HepG2 (cell line): Measurements from ENCODE around the gene SPOPL. TPM values are rescaled to one million over a fixed set of nuclear protein-coding genes. Genes with fewer than 3 reads are reported as not detected.

ENCODE experiments used
- ATAC-seq: fragments of 200-7000 bp; cut with Tn5 transposase; 3 replicates; pipeline ENCODE4 v1.9.1; 2020; ENCODE audit warnings: mild to moderate bottlenecking, moderate library complexity
- BruUV-seq: library from RNA; stranded (reverse); fragments of 400-500 nt; replicated peaks from 2 replicates; lab custom pipeline; 2021; lab: Mats Ljungman, UMichigan
- CTCF ChIA-PET: fragments of 300-600 bp; formaldehyde crosslinking; extraction: SDS; loops from one replicate; lab custom pipeline; 2021; ENCODE audit warnings: low total read pairs, inconsistent platforms, low intra/inter-chr PET ratio; lab: Yijun Ruan, JAX
- POLR2A ChIA-PET: fragments of 350-600 bp; sonication (Branson Sonifier 250); formaldehyde crosslinking; loops from one replicate; lab custom pipeline; 2020; ENCODE audit warnings: antibody characterized with exemption, inconsistent platforms; lab: Yijun Ruan, JAX
- DNase-seq: peaks from one replicate; pipeline ENCODE4 v3.0.0-alpha.2; 2015; ENCODE audit warnings: low spot score
- FAIRE-seq: peaks from 3 replicates; lab custom pipeline; 2011; peaks lifted over from hg19 to GRCh38; lab: Jason Lieb, UNC
- H2AFZ ChIP-seq: one replicate; pipeline ENCODE4 v1.6.1; 2011; ENCODE audit warnings: low read length, inconsistent platforms
- H3K27ac ChIP-seq: fragments of 300-600 bp; 3 replicates; pipeline ENCODE4 v1.8.0; 2011; ENCODE audit warnings: mixed run types, mild to moderate bottlenecking, mixed read lengths, low read length, inconsistent platforms; ENCODE audit not compliant: insufficient read depth; ENCODE audit errors: extremely low read length
- H3K27me3 ChIP-seq, 2 experiments: fragments of 200-600 bp in 1 of 2; 2 replicates in 1 of 2; 3 replicates in 1 of 2; pipeline versions ENCODE4 v1.6.0 to v1.8.0; 2011; ENCODE audit warnings: low read length in 2 of 2, mild to moderate bottlenecking in 2 of 2, moderate library complexity in 2 of 2, inconsistent platforms in 1 of 2; ENCODE audit not compliant: insufficient read depth in 2 of 2, control insufficient read depth in 1 of 2
- H3K36me3 ChIP-seq, 2 experiments: fragments of 200-600 bp in 1 of 2; replicated peaks in 1 of 2; 2 replicates in 1 of 2; 3 replicates in 1 of 2; pipeline versions ENCODE4 v1.5.1 to v1.8.0; 2011; ENCODE audit warnings: low read length in 2 of 2, inconsistent platforms in 1 of 2; ENCODE audit not compliant: insufficient read depth in 2 of 2, control insufficient read depth in 1 of 2
- H3K4me1 ChIP-seq: 2 replicates; pipeline ENCODE4 v1.5.1; 2012; ENCODE audit warnings: low read length, inconsistent platforms; ENCODE audit not compliant: insufficient read depth
- H3K4me2 ChIP-seq: 2 replicates; pipeline ENCODE4 v1.6.0; 2011; ENCODE audit warnings: low read depth, low read length, inconsistent platforms
- H3K4me3 ChIP-seq, 3 experiments: fragments of 200-600 bp in 1 of 3; sonication (generic), shearing (Covaris generic) in 1 of 3; replicated peaks in 1 of 3; 2 replicates each; pipeline ENCODE4 v1.5.1; 2011 to 2016; ENCODE audit warnings: low read length in 3 of 3, inconsistent platforms in 2 of 3, low read depth in 2 of 3, mild to moderate bottlenecking in 2 of 3, control low read depth in 1 of 3, mixed read lengths in 1 of 3; ENCODE audit not compliant: insufficient read depth in 1 of 3
- H3K79me2 ChIP-seq: one replicate; pipeline ENCODE4 v1.6.1; 2011; ENCODE audit warnings: low read length, inconsistent platforms; ENCODE audit not compliant: insufficient read depth
- H3K9ac ChIP-seq: 2 replicates; pipeline ENCODE4 v1.6.0; 2011; ENCODE audit warnings: mild to moderate bottlenecking, low read depth, low read length, inconsistent platforms; ENCODE audit not compliant: insufficient read depth
- H3K9me3 ChIP-seq: 2 replicates; pipeline ENCODE4 v1.5.1; 2012; ENCODE audit warnings: mild to moderate bottlenecking, low read length
- H4K20me1 ChIP-seq: 2 replicates; pipeline ENCODE4 v1.6.0; 2011; ENCODE audit warnings: inconsistent platforms, mild to moderate bottlenecking, low read length, moderate library complexity; ENCODE audit not compliant: insufficient read depth
- ELF1 ChIP-seq: sonication (generic); formaldehyde crosslinking; IDR thresholded peaks from 2 replicates; pipeline ENCODE4 v1.4.0; 2020; ENCODE audit warnings: missing genetic modification reagents
- HMG20A ChIP-seq: IDR thresholded peaks from 2 replicates; pipeline ENCODE4 v1.6.1; 2016; ENCODE audit warnings: borderline replicate concordance
- MAFG ChIP-seq: sonication (generic); formaldehyde crosslinking; IDR thresholded peaks from 2 replicates; pipeline ENCODE4 v1.5.1; 2020; ENCODE audit warnings: mild to moderate bottlenecking, missing genetic modification reagents
- RFX1 ChIP-seq: fragments of 450-650 bp; IDR thresholded peaks from 2 replicates; pipeline ENCODE4 v1.6.1; 2017
- SALL1 ChIP-seq: sonication (generic); formaldehyde crosslinking; IDR thresholded peaks from 2 replicates; pipeline ENCODE4 v1.8.0; 2022; ENCODE audit warnings: mild to moderate bottlenecking, missing genetic modification reagents
- SNRNP70 ChIP-seq: fragments of 200-400 bp; formaldehyde crosslinking; IDR thresholded peaks from 2 replicates; pipeline ENCODE4 v1.6.1; 2017; ENCODE audit warnings: mild to moderate bottlenecking, low read depth, low read length, moderate library complexity
- TOE1 ChIP-seq: sonication (generic); formaldehyde crosslinking; IDR thresholded peaks from 2 replicates; pipeline ENCODE4 v1.4.0; 2020; ENCODE audit warnings: mild to moderate bottlenecking, missing genetic modification reagents
- ZNF383 ChIP-seq: sonication (generic); formaldehyde crosslinking; IDR thresholded peaks from 2 replicates; pipeline ENCODE4 v1.4.0; 2020; ENCODE audit warnings: missing genetic modification reagents, mild to moderate bottlenecking, borderline replicate concordance
- WGBS: methylation state at CpG from one replicate; pipeline ENCODE4 v1.1.6; 2017; ENCODE audit warnings: low lambda C conversion rate; 5-methylcytosine and 5-hydroxymethylcytosine counted together
- in situ Hi-C: cut with HindIII; loops from 2 replicates; pipeline ENCODE4 v1.10.0; 2017; ENCODE audit warnings: low pct_unique_long_range_greater_than_20kb; ENCODE audit not compliant: extremely low pct_ligation_motif_present
- intact Hi-C: fragments of 100-400 bp; cut with micrococcal nuclease; formaldehyde crosslinking; loops from one replicate; pipeline ENCODE4 v1.10.0; 2022; ENCODE audit not compliant: unreplicated experiment
- polyA plus RNA-seq, 8 experiments: library from polyadenylated mRNA; depleted of rRNA in 3 of 8; stranded (reverse) in 7 of 8; unstranded in 1 of 8; fragments of >200 nt; fragmentation: Illumina TruSeq in 4 of 8; extraction: Trizol in 4 of 8; gene quantifications; 2 replicates each; pipeline versions ENCODE4 v1.2.1 to v1.2.3, GENCODE V29; 2011 to 2016; ENCODE audit warnings: low read depth in 4 of 8, missing spikeins in 1 of 8, mixed read lengths in 1 of 8; ENCODE audit not compliant: insufficient read depth in 1 of 8
- total RNA-seq, 5 experiments: library from RNA; depleted of rRNA; stranded (reverse); fragments of >200 nt; fragmentation: Illumina TruSeq; extraction: Trizol; gene quantifications; 2 replicates each; pipeline ENCODE4 v1.2.3, GENCODE V29; 2016; ENCODE audit warnings: low read depth in 1 of 5
- TF ChIP-seq, protein P1 (sequence below): sonication (generic); formaldehyde crosslinking; IDR thresholded peaks from 2 replicates; pipeline ENCODE4 v1.5.0; 2020; ENCODE audit warnings: missing genetic modification reagents, mild to moderate bottlenecking, borderline replicate concordance
- TF ChIP-seq, protein P2 (sequence below): sonication (generic); formaldehyde crosslinking; IDR thresholded peaks from 2 replicates; pipeline ENCODE4 v1.4.0; 2020; ENCODE audit warnings: missing genetic modification reagents, borderline replicate concordance

SPOPL gene
- total and polyA plus RNA-seq, 2 of the 13 experiments (the other 11 are each of a cell fraction or from before 2014, with no cell fraction given) = 12.6 to 51.6 TPM

DNA sequence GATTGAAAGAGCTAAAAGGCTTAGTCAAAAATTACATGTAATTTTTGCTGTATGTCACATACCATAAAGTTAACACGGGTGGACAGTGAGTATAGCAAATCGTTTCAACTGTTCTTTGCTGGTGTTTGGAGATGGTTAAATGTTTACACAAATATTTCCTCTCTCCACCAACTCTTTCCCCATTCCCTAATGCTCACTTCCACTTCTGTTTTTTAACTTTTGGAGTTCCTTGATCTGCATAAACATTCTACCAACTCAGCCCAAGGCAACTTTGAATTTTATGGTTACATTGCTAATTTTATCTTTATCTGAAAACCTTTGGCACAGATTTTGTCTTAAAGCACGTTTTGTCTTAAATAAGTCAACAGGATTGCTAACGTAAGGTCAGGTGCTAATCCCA lies 1.9 kb upstream of the SPOPL start:
- Histone ChIP-seq H3K9me3 (no peaks in the 10 kb centered on the region), H3K9ac (no peak overlapping the region), H4K20me1 (peaks cover 16% of the 10 kb centered on the region; the same call in 1 of the 2 replicates), H3K27ac (no peak overlapping the region), H3K27me3 (no peaks in the 10 kb centered on the region; a peak in 1 of 5 replicates), H3K4me3 (no peak overlapping the region), H3K79me2 (peaks cover 41% of the 10 kb centered on the region), H2AFZ (no peak overlapping the region), H3K4me1 (peaks cover 57% of the 10 kb centered on the region), H3K36me3 (no peaks in the 10 kb centered on the region; a peak in 1 of 5 replicates), H3K4me2 (peak overlapping the region; percentile 95; the same call in 1 of the 2 replicates)
- TF ChIP-seq, protein P1, sequence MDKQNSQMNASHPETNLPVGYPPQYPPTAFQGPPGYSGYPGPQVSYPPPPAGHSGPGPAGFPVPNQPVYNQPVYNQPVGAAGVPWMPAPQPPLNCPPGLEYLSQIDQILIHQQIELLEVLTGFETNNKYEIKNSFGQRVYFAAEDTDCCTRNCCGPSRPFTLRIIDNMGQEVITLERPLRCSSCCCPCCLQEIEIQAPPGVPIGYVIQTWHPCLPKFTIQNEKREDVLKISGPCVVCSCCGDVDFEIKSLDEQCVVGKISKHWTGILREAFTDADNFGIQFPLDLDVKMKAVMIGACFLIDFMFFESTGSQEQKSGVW = no peak
- no peak for TF ChIP-seq HMG20A (CRISPR knock-in tag)
- no peak for TF ChIP-seq SNRNP70
- TF ChIP-seq ELF1 (CRISPR knock-in tag) = no peak
- TF ChIP-seq ZNF383 (CRISPR knock-in tag) = no peak
- TF ChIP-seq RFX1 = no peak
- no peak for TF ChIP-seq SALL1 (CRISPR knock-in tag)
- TF ChIP-seq TOE1 = no peak
- TF ChIP-seq MAFG (CRISPR knock-in tag) = no peak
- TF ChIP-seq, protein P2, sequence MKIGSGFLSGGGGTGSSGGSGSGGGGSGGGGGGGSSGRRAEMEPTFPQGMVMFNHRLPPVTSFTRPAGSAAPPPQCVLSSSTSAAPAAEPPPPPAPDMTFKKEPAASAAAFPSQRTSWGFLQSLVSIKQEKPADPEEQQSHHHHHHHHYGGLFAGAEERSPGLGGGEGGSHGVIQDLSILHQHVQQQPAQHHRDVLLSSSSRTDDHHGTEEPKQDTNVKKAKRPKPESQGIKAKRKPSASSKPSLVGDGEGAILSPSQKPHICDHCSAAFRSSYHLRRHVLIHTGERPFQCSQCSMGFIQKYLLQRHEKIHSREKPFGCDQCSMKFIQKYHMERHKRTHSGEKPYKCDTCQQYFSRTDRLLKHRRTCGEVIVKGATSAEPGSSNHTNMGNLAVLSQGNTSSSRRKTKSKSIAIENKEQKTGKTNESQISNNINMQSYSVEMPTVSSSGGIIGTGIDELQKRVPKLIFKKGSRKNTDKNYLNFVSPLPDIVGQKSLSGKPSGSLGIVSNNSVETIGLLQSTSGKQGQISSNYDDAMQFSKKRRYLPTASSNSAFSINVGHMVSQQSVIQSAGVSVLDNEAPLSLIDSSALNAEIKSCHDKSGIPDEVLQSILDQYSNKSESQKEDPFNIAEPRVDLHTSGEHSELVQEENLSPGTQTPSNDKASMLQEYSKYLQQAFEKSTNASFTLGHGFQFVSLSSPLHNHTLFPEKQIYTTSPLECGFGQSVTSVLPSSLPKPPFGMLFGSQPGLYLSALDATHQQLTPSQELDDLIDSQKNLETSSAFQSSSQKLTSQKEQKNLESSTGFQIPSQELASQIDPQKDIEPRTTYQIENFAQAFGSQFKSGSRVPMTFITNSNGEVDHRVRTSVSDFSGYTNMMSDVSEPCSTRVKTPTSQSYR (CRISPR knock-in tag) = no peak
- BruUV-seq = no TSS peak
- ATAC-seq = no peak
- POLR2A ChIA-PET = no interaction called here
- intact Hi-C loops (loop anchor here (2.0 to 10.0 kb wide), 6 partner anchors 25 to 587 kb away; no protein-coding TSS in a partner anchor), in situ Hi-C loops (no loop called here)
- no peak for FAIRE-seq
- CTCF ChIA-PET = no interaction called here
- DNase-seq = no peak
- 83% methylated on average over 4 of the region's 4 CpGs for WGBS
